GM23338 (cell line): ENCODE data around the gene STING1.

Experiments used
- CREB1 ChIP-seq: fragments of 250-450 bp; sonication (Bioruptor Pico); IDR thresholded peaks from 2 replicates; pipeline ENCODE4 v1.5.0; 2020; ENCODE audit warnings: low read depth, mild to moderate bottlenecking, moderate library complexity
- EZH2 ChIP-seq: fragments of 200-600 bp; sonication (generic); IDR thresholded peaks from one replicate; pipeline ENCODE4 v1.8.0; 2017; ENCODE audit warnings: antibody characterized with exemption, mild to moderate bottlenecking, low read depth; ENCODE audit not compliant: unreplicated experiment
- EZH2phosphoT487 ChIP-seq: fragments of 200-600 bp; sonication (generic); IDR thresholded peaks from one replicate; pipeline ENCODE4 v1.8.1; 2018; ENCODE audit warnings: antibody characterized with exemption; ENCODE audit not compliant: unreplicated experiment
- JUNB ChIP-seq: IDR thresholded peaks from one replicate; pipeline ENCODE4 v1.6.1; 2016; ENCODE audit warnings: antibody characterized with exemption; ENCODE audit not compliant: unreplicated experiment
- POLR2AphosphoS5 ChIP-seq: IDR thresholded peaks from 2 replicates; pipeline ENCODE4 v1.6.1; 2016; ENCODE audit warnings: antibody characterized with exemption, low read depth
- ZNF114 ChIP-seq: fragments of 250-450 bp; sonication (Bioruptor Pico); IDR thresholded peaks from 2 replicates; pipeline ENCODE4 v1.5.0; 2020; ENCODE audit warnings: mild to moderate bottlenecking, moderate library complexity
- TF ChIP-seq, protein P1 (sequence below), 2 experiments: fragments of 200-600 bp in 1 of 2; sonication (generic) in 1 of 2; conservative IDR thresholded peaks; 2 replicates each; pipeline versions ENCODE4 v1.5.1 to v1.6.1; 2016 to 2017; ENCODE audit warnings: antibody characterized with exemption in 2 of 2, low read depth in 2 of 2, mild to moderate bottlenecking in 2 of 2, moderate library complexity in 1 of 2
- TF ChIP-seq, protein P2 (sequence below): IDR thresholded peaks from one replicate; pipeline ENCODE4 v1.6.1; 2018; ENCODE audit warnings: antibody characterized with exemption; ENCODE audit not compliant: unreplicated experiment

GRCh38 chr5:139472386-139473030, 10.1 kb downstream of the STING1 start:
- TF ChIP-seq, protein P1, sequence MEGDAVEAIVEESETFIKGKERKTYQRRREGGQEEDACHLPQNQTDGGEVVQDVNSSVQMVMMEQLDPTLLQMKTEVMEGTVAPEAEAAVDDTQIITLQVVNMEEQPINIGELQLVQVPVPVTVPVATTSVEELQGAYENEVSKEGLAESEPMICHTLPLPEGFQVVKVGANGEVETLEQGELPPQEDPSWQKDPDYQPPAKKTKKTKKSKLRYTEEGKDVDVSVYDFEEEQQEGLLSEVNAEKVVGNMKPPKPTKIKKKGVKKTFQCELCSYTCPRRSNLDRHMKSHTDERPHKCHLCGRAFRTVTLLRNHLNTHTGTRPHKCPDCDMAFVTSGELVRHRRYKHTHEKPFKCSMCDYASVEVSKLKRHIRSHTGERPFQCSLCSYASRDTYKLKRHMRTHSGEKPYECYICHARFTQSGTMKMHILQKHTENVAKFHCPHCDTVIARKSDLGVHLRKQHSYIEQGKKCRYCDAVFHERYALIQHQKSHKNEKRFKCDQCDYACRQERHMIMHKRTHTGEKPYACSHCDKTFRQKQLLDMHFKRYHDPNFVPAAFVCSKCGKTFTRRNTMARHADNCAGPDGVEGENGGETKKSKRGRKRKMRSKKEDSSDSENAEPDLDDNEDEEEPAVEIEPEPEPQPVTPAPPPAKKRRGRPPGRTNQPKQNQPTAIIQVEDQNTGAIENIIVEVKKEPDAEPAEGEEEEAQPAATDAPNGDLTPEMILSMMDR (conservative IDR thresholded peaks at IDR 0.05; ENCODE audit: low read depth in 2 of 2): no peak
- TF ChIP-seq POLR2AphosphoS5: no peak
- no peak for TF ChIP-seq CREB1
- no peak for TF ChIP-seq ZNF114 (CRISPR knock-in tag)
- TF ChIP-seq, protein P2, sequence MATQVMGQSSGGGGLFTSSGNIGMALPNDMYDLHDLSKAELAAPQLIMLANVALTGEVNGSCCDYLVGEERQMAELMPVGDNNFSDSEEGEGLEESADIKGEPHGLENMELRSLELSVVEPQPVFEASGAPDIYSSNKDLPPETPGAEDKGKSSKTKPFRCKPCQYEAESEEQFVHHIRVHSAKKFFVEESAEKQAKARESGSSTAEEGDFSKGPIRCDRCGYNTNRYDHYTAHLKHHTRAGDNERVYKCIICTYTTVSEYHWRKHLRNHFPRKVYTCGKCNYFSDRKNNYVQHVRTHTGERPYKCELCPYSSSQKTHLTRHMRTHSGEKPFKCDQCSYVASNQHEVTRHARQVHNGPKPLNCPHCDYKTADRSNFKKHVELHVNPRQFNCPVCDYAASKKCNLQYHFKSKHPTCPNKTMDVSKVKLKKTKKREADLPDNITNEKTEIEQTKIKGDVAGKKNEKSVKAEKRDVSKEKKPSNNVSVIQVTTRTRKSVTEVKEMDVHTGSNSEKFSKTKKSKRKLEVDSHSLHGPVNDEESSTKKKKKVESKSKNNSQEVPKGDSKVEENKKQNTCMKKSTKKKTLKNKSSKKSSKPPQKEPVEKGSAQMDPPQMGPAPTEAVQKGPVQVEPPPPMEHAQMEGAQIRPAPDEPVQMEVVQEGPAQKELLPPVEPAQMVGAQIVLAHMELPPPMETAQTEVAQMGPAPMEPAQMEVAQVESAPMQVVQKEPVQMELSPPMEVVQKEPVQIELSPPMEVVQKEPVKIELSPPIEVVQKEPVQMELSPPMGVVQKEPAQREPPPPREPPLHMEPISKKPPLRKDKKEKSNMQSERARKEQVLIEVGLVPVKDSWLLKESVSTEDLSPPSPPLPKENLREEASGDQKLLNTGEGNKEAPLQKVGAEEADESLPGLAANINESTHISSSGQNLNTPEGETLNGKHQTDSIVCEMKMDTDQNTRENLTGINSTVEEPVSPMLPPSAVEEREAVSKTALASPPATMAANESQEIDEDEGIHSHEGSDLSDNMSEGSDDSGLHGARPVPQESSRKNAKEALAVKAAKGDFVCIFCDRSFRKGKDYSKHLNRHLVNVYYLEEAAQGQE: no peak
- no peak for TF ChIP-seq JUNB
- no peak for TF ChIP-seq EZH2
- TF ChIP-seq EZH2phosphoT487: no peak
